ENCODE measurements around the gene SDHA. TPM values are rescaled to one million over a fixed set of nuclear protein-coding genes. Genes with fewer than 3 reads are reported as not detected.

Gene SDHA
- total RNA-seq, 2 donors from 2014 or later = 66.7 to 99.1 TPM

DNA sequence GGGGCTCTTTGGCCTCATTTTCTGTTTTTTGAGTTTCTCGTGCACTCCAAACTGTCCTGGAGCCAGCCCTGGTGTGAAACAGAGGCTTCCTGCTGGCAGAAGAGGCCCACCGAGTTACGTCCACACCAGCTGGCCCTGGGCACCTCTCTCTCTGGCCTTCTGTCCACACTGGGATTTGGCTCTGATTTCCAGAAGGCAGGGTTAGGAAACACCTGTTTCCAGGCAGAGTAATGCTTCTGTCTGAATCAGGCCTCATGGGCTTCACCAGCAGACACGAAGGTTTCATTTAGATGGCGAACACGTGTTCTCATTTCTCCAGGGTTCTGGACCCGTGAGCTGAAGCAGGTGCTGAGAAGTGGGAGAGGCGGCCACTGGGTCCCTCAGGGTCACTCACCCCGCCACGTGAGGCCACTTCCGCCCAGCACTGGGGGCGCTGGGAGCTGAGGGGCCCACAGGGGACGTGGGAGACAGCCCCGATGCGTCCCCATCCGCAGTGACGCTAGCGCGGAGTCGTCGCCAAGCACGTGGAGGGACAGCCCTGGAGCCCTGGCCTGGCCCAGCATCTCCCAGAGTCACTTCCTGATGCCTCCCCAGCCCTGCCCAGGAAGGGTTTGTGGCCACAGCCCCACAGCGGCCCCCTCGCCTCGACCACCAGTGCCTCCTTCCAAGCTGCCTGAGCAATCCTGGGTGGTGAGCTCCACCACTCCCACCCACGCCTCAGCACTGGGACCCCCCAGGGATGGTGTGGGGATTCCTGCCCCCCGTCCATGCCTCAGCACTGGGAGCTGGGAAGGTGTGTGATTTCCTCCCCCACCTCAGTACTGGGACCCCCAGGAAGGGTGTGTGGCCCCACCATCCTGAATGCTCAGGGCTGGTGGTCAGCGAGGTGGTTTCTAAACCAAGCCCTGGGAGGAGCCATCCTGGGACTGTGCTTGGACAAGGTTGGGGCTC is 31.8 kb upstream of the SDHA start:
- H3K4me3 ChIP-seq = no peak overlapping the region
- intact Hi-C loops (cut with DNase I) = no loop called here
- TF ChIP-seq, protein P1, sequence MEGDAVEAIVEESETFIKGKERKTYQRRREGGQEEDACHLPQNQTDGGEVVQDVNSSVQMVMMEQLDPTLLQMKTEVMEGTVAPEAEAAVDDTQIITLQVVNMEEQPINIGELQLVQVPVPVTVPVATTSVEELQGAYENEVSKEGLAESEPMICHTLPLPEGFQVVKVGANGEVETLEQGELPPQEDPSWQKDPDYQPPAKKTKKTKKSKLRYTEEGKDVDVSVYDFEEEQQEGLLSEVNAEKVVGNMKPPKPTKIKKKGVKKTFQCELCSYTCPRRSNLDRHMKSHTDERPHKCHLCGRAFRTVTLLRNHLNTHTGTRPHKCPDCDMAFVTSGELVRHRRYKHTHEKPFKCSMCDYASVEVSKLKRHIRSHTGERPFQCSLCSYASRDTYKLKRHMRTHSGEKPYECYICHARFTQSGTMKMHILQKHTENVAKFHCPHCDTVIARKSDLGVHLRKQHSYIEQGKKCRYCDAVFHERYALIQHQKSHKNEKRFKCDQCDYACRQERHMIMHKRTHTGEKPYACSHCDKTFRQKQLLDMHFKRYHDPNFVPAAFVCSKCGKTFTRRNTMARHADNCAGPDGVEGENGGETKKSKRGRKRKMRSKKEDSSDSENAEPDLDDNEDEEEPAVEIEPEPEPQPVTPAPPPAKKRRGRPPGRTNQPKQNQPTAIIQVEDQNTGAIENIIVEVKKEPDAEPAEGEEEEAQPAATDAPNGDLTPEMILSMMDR (IDR thresholded peaks at IDR 0.05) = no peak
- TF ChIP-seq POLR2AphosphoS5 (IDR thresholded peaks at IDR 0.05) (no peak), POLR2A (IDR thresholded peaks at IDR 0.05) (no peak)

GRCh38 chr5:187042-187431 is 31.1 kb upstream of the SDHA start:
- H3K4me1 ChIP-seq (replicated peaks) = peaks cover 5% of the 10 kb centered on the region
- H3K36me3 ChIP-seq = no peaks in the 10 kb centered on the region
- no peaks in the 10 kb centered on the region for H3K27me3 ChIP-seq (replicated peaks; ENCODE audit: insufficient read depth)
- no peak overlapping the region for H3K27ac ChIP-seq
- H3K9me3 ChIP-seq = no peaks in the 10 kb centered on the region
- no peak overlapping the region for H3K4me3 ChIP-seq
- intact Hi-C loops (cut with DNase I) = no loop called here
- TF ChIP-seq POLR2A (IDR thresholded peaks at IDR 0.05) (no peak), POLR2AphosphoS5 (IDR thresholded peaks at IDR 0.05) (no peak)
- DNase-seq (ENCODE audit: low spot score) = no peak
- 85% methylated on average over 13 of the region's 13 CpGs for WGBS

More for the DNA sequence above, 31.8 kb upstream of the SDHA start:
- H3K9me3 ChIP-seq = no peaks in the 10 kb centered on the region
- 92% methylated on average over 28 of the region's 28 CpGs for WGBS
- no peaks in the 10 kb centered on the region for H3K36me3 ChIP-seq
- H3K4me1 ChIP-seq (replicated peaks) = peaks cover 3% of the 10 kb centered on the region
- DNase-seq (ENCODE audit: low spot score) = no peak
- no peaks in the 10 kb centered on the region for H3K27me3 ChIP-seq (replicated peaks; ENCODE audit: insufficient read depth)
- H3K27ac ChIP-seq = no peak overlapping the region

DNA sequence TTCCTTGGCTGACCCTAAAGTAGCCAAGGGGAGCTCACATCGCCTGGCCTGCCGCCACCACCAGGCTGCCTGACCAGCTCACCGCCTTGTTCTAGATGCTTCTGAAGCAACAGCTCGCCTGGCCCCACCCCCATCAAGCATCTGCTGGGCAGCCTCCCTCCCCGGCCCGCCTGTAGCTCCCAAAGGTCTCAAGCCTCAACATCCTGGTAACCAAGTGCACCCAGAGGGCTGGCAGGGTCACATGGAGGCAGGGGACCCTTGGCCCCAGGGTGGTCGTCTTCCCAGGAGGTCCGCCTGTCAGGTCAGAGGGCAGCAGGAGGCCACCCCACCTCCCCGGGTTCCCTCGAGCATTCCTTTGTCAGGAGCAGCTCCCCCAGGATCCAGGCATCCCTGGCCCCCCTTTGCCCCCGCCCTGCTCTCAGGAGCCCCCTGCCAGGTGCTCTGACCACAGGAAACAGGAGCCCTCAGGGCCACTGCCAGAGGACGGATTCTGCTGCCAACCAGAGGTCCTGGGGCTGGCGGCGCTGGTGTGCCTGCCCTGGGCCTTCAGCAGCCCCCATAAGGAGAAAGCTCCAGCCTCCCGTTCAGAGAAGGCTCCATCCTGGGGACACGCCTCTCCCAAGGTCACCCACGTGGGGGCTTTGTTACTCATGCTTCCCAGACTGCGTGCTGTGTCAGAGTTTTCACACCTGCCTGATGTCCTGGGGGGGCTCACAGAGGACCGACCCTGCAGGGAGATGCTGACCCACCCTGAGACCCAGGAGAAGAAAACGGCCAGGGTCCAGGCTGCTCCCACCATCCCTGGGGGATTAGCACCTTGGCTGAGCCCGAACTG is 30.3 kb upstream of the SDHA start:
- H3K4me3 ChIP-seq = no peak overlapping the region
- TF ChIP-seq POLR2A (IDR thresholded peaks at IDR 0.05) = no peak
- TF ChIP-seq, protein P1 (IDR thresholded peaks at IDR 0.05) = no peak
- no peak for TF ChIP-seq POLR2AphosphoS5 (IDR thresholded peaks at IDR 0.05)
- WGBS = 50% methylated on average over 21 of the region's 21 CpGs

GRCh38 chr5:188488-189481 is 29.3 kb upstream of the SDHA start:
- DNase-seq (ENCODE audit: low spot score) = peak; percentile 83
- peaks cover 5% of the 10 kb centered on the region for H3K4me1 ChIP-seq (replicated peaks)
- no peak overlapping the region for H3K27ac ChIP-seq
- no peaks in the 10 kb centered on the region for H3K36me3 ChIP-seq
- no peaks in the 10 kb centered on the region for H3K9me3 ChIP-seq
- no peak overlapping the region for H3K4me3 ChIP-seq
- peak; percentile 47 for TF ChIP-seq POLR2AphosphoS5 (IDR thresholded peaks at IDR 0.05)
- TF ChIP-seq, protein P1 (IDR thresholded peaks at IDR 0.05) = peak; percentile 73 to 93 (median 83)
- no peak for TF ChIP-seq POLR2A (IDR thresholded peaks at IDR 0.05)
- intact Hi-C loops (cut with DNase I) = no loop called here
- WGBS = 42% methylated on average over 22 of the region's 37 CpGs
- no peaks in the 10 kb centered on the region for H3K27me3 ChIP-seq (replicated peaks; ENCODE audit: insufficient read depth)

More for the DNA sequence above, 30.3 kb upstream of the SDHA start:
- H3K4me1 ChIP-seq (replicated peaks) = peaks cover 5% of the 10 kb centered on the region
- no peaks in the 10 kb centered on the region for H3K27me3 ChIP-seq (replicated peaks; ENCODE audit: insufficient read depth)
- DNase-seq (ENCODE audit: low spot score) = no peak
- intact Hi-C loops (cut with DNase I) = no loop called here
- H3K9me3 ChIP-seq = no peaks in the 10 kb centered on the region
- no peak overlapping the region for H3K27ac ChIP-seq
- H3K36me3 ChIP-seq = no peaks in the 10 kb centered on the region
